Endothelial cell of umbilical vein (primary cell): ENCODE results near the gene GRAMD1A. TPM values are rescaled to one million over a fixed set of nuclear protein-coding genes. Genes with fewer than 3 reads are reported as not detected.
A peak's percentile ranks its signal among the peaks of the same experiment; 100 is the strongest.
"Not testable (repeated sequence)": the region's sequence is repeated elsewhere in the genome, so short reads cannot be mapped to it uniquely, and the experiment has no call there.

Source experiments
- BruUV-seq: library from RNA; stranded (reverse); fragments of 400-500 nt; replicated peaks from 2 replicates; lab custom pipeline; 2021; lab: Mats Ljungman, UMichigan
- CTCF ChIA-PET: fragments of 300-600, 350-600 bp; sonication (Branson Sonifier 250); formaldehyde crosslinking; loops from one replicate; lab custom pipeline; 2021; ENCODE audit warnings: antibody characterized with exemption, inconsistent platforms; lab: Charles Lee
- POLR2A ChIA-PET: fragments of 300-600, 350-600 bp; sonication (Branson Sonifier 250); formaldehyde crosslinking; loops from one replicate; lab custom pipeline; 2021; ENCODE audit warnings: antibody characterized with exemption, inconsistent platforms; lab: Charles Lee
- DNase-seq: peaks from one replicate; pipeline ENCODE4 v3.0.0-alpha.2; 2011; ENCODE audit warnings: low read depth, low spot score
- FAIRE-seq: peaks from 2 replicates; lab custom pipeline; 2011; peaks lifted over from hg19 to GRCh38; lab: Jason Lieb, UNC
- H2AFZ ChIP-seq: 2 replicates; pipeline ENCODE4 v1.6.0; 2012; ENCODE audit warnings: low read depth, low read length, control low read depth, inconsistent platforms
- H3K27ac ChIP-seq: 2 replicates; pipeline ENCODE4 v1.5.1; 2011; ENCODE audit warnings: low read depth, mild to moderate bottlenecking, control low read depth, low read length, moderate library complexity; ENCODE audit not compliant: insufficient read depth
- H3K27me3 ChIP-seq, 2 experiments: 2 replicates each; pipeline versions ENCODE4 v1.6.0 to v1.6.1; 2011; ENCODE audit warnings: low read length in 2 of 2, mixed read lengths in 1 of 2; ENCODE audit not compliant: control insufficient read depth in 2 of 2, insufficient read depth in 2 of 2
- H3K36me3 ChIP-seq, 2 experiments: 2 replicates in 1 of 2; 3 replicates in 1 of 2; pipeline ENCODE4 v1.5.1; 2011; ENCODE audit warnings: low read length in 2 of 2, mild to moderate bottlenecking in 1 of 2, moderate library complexity in 1 of 2; ENCODE audit not compliant: control insufficient read depth in 2 of 2, insufficient read depth in 2 of 2; ENCODE audit errors: extremely low read depth in 1 of 2
- H3K4me1 ChIP-seq: 3 replicates; pipeline ENCODE4 v1.5.1; 2011; ENCODE audit warnings: mild to moderate bottlenecking, low read length; ENCODE audit not compliant: control insufficient read depth, insufficient read depth; ENCODE audit errors: extremely low read depth
- H3K4me2 ChIP-seq: 2 replicates; pipeline ENCODE4 v1.6.1; 2011; ENCODE audit warnings: low read length, control low read depth, mixed read lengths; ENCODE audit not compliant: insufficient read depth
- H3K4me3 ChIP-seq, 3 experiments: fragments of 200-600 bp in 1 of 3; sonication (generic), shearing (Covaris generic) in 1 of 3; replicated peaks in 1 of 3; 2 replicates each; pipeline ENCODE4 v1.5.1; 2011 to 2016; ENCODE audit warnings: control low read depth in 3 of 3, low read length in 3 of 3, mild to moderate bottlenecking in 2 of 3, inconsistent platforms in 1 of 3, low read depth in 1 of 3, moderate library complexity in 1 of 3; ENCODE audit not compliant: insufficient read depth in 1 of 3
- H3K79me2 ChIP-seq: 2 replicates; pipeline ENCODE4 v1.6.0; 2012; ENCODE audit warnings: low read length, inconsistent platforms; ENCODE audit not compliant: control insufficient read depth, insufficient read depth
- H3K9ac ChIP-seq: replicated peaks from 2 replicates; pipeline ENCODE3; 2011; ENCODE audit warnings: low read length, control low read depth; ENCODE audit not compliant: insufficient read depth; ENCODE audit errors: extremely low read depth
- H3K9me1 ChIP-seq: replicated peaks from 3 replicates; pipeline ENCODE4 v1.6.0; 2011; ENCODE audit warnings: mild to moderate bottlenecking, low read length; ENCODE audit not compliant: control insufficient read depth, insufficient read depth; ENCODE audit errors: extremely low read depth
- H3K9me3 ChIP-seq: replicated peaks from 2 replicates; pipeline ENCODE4 v1.5.1; 2012; ENCODE audit warnings: low read length, inconsistent platforms; ENCODE audit not compliant: control insufficient read depth, insufficient read depth
- H4K20me1 ChIP-seq: replicated peaks from 2 replicates; pipeline ENCODE3; 2011; ENCODE audit warnings: mild to moderate bottlenecking, low read length; ENCODE audit not compliant: control insufficient read depth, insufficient read depth; ENCODE audit errors: extremely low read depth
- JUN ChIP-seq: IDR thresholded peaks from 2 replicates; pipeline ENCODE4 v1.6.1; 2011; ENCODE audit warnings: borderline replicate concordance, low read depth; ENCODE audit not compliant: insufficient read length, insufficient read depth
- POLR2A ChIP-seq: IDR thresholded peaks from 2 replicates; pipeline ENCODE4 v1.6.1; 2012; ENCODE audit warnings: low read depth, mild to moderate bottlenecking, control low read depth, low read length
- POLR2AphosphoS5 ChIP-seq: IDR thresholded peaks from 2 replicates; pipeline ENCODE4 v1.6.1; 2012; ENCODE audit warnings: low read depth, mild to moderate bottlenecking, control low read depth, low read length, moderate library complexity; ENCODE audit not compliant: insufficient read depth
- dilution Hi-C: fragments of 300-500 bp; cut with MboI; formaldehyde crosslinking; loops from one replicate; pipeline ENCODE4 v1.15.0; 2019; ENCODE audit warnings: low sequenced_read_pairs; ENCODE audit not compliant: extremely low pct_ligation_motif_present
- intact Hi-C: fragments of 100-400 bp; cut with micrococcal nuclease; formaldehyde crosslinking; loops from one replicate; pipeline ENCODE4 v1.10.0; 2022
- polyA plus RNA-seq, 4 experiments: library from polyadenylated mRNA; depleted of rRNA in 3 of 4; stranded (reverse) in 3 of 4; unstranded in 1 of 4; fragments of >200 nt; gene quantifications; 2 replicates each; pipeline versions ENCODE4 v1.2.1 to v1.2.3, GENCODE V29; 2011 to 2012; ENCODE audit warnings: missing spikeins in 1 of 4
- total RNA-seq: library from RNA; stranded (reverse); gene quantifications from 2 replicates; pipeline ENCODE4 v1.2.3, GENCODE V29; 2021

GRAMD1A gene
- total and polyA plus RNA-seq, 2 donors (not counting 3 experiments of a cell fraction or from before 2014, with no cell fraction given), result 127 to 130 TPM

GRCh38 chr19:34997071-34997617 is 3.0 kb upstream of the GRAMD1A start:
- H3K9me1 ChIP-seq, result no peaks in the 10 kb centered on the region
- H3K9ac ChIP-seq, result no peak overlapping the region
- peak; percentile 92 for FAIRE-seq
- H3K36me3 ChIP-seq, result no peaks in the 10 kb centered on the region
- H3K4me2 ChIP-seq, result peak overlapping the region; percentile 57
- BruUV-seq, result no TSS peak
- H3K4me3 ChIP-seq, result peak overlapping the region in 1 of 3 experiments; percentile 15
- H3K4me1 ChIP-seq, result peaks cover 55% of the 10 kb centered on the region
- ChIA-PET POLR2A (interaction anchor here (0.7 kb wide), 1 partner anchor 25 kb away, joined by 8 read pairs; no protein-coding TSS in a partner anchor), CTCF (interaction anchor here (1.1 to 2.0 kb wide), 2 partner anchors 12 to 24 kb away, joined by 4 to 6 read pairs; no protein-coding TSS in a partner anchor)
- no peaks in the 10 kb centered on the region for H3K27me3 ChIP-seq
- no peaks in the 10 kb centered on the region for H4K20me1 ChIP-seq
- intact Hi-C loops (no loop called here), dilution Hi-C loops (no loop called here)
- no peak for TF ChIP-seq POLR2AphosphoS5
- no peak for TF ChIP-seq JUN
- TF ChIP-seq POLR2A, result no peak
- peak overlapping the region; percentile 57 for H3K27ac ChIP-seq
- peak overlapping the region; percentile 65 for H2AFZ ChIP-seq
- H3K79me2 ChIP-seq, result peaks cover 16% of the 10 kb centered on the region
- DNase-seq, result peak; percentile 82
- H3K9me3 ChIP-seq, result no peaks in the 10 kb centered on the region

GRCh38 chr19:34998224-34998623 is 1.9 kb upstream of the GRAMD1A start:
- H3K4me2 ChIP-seq, POLR2A ChIA-PET, dilution Hi-C loops, H3K36me3 ChIP-seq, H3K9me1 ChIP-seq, H3K27ac ChIP-seq, H3K9ac ChIP-seq, DNase-seq, H4K20me1 ChIP-seq, FAIRE-seq, H3K27me3 ChIP-seq, H3K4me3 ChIP-seq, BruUV-seq, intact Hi-C loops, H2AFZ ChIP-seq, H3K9me3 ChIP-seq: not testable (repeated sequence)
- Histone ChIP-seq H3K4me1 (peaks cover 64% of the 10 kb centered on the region), H3K79me2 (peaks cover 25% of the 10 kb centered on the region)
- CTCF ChIA-PET, result interaction anchor here (2.0 kb wide), 1 partner anchor 13 kb away, joined by 6 read pairs; no protein-coding TSS in a partner anchor
